ENCODE results near the gene ABHD10. TPM values are rescaled to one million over a fixed set of nuclear protein-coding genes. Genes with fewer than 3 reads are reported as not detected.

The ABHD10 gene
- total RNA-seq, 1 experiment from 2014 or later: 21.8 TPM

DNA sequence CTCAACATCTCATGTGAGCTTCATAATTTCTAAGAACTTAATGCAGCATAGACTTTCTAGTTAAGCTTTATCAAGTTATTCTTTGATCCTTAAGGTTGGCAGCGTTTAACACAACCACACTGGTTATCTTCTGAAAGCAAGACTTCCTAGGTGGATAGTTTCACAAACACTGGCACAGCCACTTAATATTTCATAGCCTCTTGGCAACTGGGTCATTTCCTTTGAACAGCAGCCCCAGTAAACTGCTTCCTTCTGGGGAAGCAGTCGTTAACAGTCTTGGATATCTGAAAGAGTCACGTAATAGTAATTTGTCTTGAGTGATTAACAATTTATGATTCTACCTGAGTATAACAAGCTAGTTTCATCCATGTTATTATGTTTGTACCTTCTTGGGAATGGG, 45.9 kb upstream of the ABHD10 start:
- Histone ChIP-seq H2BK15ac (ENCODE audit: low read depth, low read length) (no peak overlapping the region), H4K5ac (ENCODE audit: insufficient read length, low read depth, low read length) (no peak overlapping the region), H3K14ac (ENCODE audit: insufficient read depth, low read length) (no peak overlapping the region), H3K56ac (ENCODE audit: insufficient read length, low read depth, low read length) (no peak overlapping the region), H3K79me2 (ENCODE audit: insufficient read depth, low read length) (no peaks in the 10 kb centered on the region), H3K27ac (ENCODE audit: insufficient read length, low read depth, low read length) (no peak overlapping the region), H3K9me3 (ENCODE audit: control insufficient read depth, low read depth, low read length) (no peaks in the 10 kb centered on the region), H3K18ac (ENCODE audit: insufficient read length, low read depth, low read length) (no peak overlapping the region), H3K27me3 (ENCODE audit: insufficient read depth, low read length) (no peaks in the 10 kb centered on the region), H3K23me2 (ENCODE audit: insufficient read length, low read depth, low read length, poor library complexity, severe bottlenecking) (no peaks in the 10 kb centered on the region), H4K91ac (ENCODE audit: insufficient read length, low read depth, low read length) (no peak overlapping the region), H3K4me1 (ENCODE audit: insufficient read depth, low read length) (no peaks in the 10 kb centered on the region), H3K4me2 (ENCODE audit: insufficient read depth, insufficient read length, low read length) (no peak overlapping the region), H2BK20ac (ENCODE audit: low read depth, low read length, poor library complexity, severe bottlenecking) (no peak overlapping the region), H2AK5ac (ENCODE audit: insufficient read length, low read length) (no peak overlapping the region), H2BK12ac (ENCODE audit: insufficient read length, low read depth, low read length) (no peak overlapping the region), H2BK120ac (ENCODE audit: low read depth, low read length, poor library complexity, severe bottlenecking) (no peak overlapping the region), H3T11ph (ENCODE audit: low read length) (no peak overlapping the region), H3K4ac (ENCODE audit: low read depth, low read length) (no peak overlapping the region), H3K9ac (ENCODE audit: extremely low read depth, insufficient read length, low read length) (no peak overlapping the region), H4K8ac (replicated peaks; ENCODE audit: insufficient read length, low read depth, low read length) (no peak overlapping the region), H2BK5ac (ENCODE audit: insufficient read length, low read length) (no peak overlapping the region), H4K20me1 (ENCODE audit: control insufficient read depth, insufficient read depth, insufficient read length) (no peaks in the 10 kb centered on the region), H2AFZ (ENCODE audit: low read length) (no peak overlapping the region), H3K23ac (ENCODE audit: insufficient read length, low read depth, low read length) (no peak overlapping the region), H3K79me1 (ENCODE audit: insufficient read depth, low read depth, low read length, poor library complexity, severe bottlenecking) (no peaks in the 10 kb centered on the region)
- H3K4me1 Mint-ChIP-seq: peaks cover 4 to 5% of the 10 kb centered on the region in 2 experiments; a peak in 3 of 4 replicates
- peaks cover 0 to 7% (median 0%) of the 10 kb centered on the region in 3 experiments; a peak in 1 of 7 replicates for H3K36me3 Mint-ChIP-seq (ENCODE audit: insufficient read depth in 1 of 3, low read depth in 3 of 3)
- WGBS (ENCODE audit: extremely low coverage, insufficient read length, low lambda C conversion rate): no CpG with 5 or more reads among the region's 3 CpGs
- TF ChIP-seq, protein P1, sequence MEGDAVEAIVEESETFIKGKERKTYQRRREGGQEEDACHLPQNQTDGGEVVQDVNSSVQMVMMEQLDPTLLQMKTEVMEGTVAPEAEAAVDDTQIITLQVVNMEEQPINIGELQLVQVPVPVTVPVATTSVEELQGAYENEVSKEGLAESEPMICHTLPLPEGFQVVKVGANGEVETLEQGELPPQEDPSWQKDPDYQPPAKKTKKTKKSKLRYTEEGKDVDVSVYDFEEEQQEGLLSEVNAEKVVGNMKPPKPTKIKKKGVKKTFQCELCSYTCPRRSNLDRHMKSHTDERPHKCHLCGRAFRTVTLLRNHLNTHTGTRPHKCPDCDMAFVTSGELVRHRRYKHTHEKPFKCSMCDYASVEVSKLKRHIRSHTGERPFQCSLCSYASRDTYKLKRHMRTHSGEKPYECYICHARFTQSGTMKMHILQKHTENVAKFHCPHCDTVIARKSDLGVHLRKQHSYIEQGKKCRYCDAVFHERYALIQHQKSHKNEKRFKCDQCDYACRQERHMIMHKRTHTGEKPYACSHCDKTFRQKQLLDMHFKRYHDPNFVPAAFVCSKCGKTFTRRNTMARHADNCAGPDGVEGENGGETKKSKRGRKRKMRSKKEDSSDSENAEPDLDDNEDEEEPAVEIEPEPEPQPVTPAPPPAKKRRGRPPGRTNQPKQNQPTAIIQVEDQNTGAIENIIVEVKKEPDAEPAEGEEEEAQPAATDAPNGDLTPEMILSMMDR (conservative IDR thresholded peaks at IDR 0.05): no peak
- DNase-seq: no peak
- no peaks in the 10 kb centered on the region for H3K9me3 Mint-ChIP-seq
- no peaks in the 10 kb centered on the region for H3K27me3 Mint-ChIP-seq (ENCODE audit: low read depth)
- H3K27ac Mint-ChIP-seq: no peak overlapping the region
- H3K4me3 Mint-ChIP-seq: no peak overlapping the region
